NCI-H2227 (cell line): ENCODE data around the gene TMEM132C.

ENCODE experiments used
- DNase-seq: peaks from one replicate; lab custom pipeline; 2025; ENCODE audit not compliant: unreplicated experiment; lab: John Stamatoyannopoulos, UW

Gene TMEM132C

GRCh38 chr12:128286970-128287369, 20.0 kb downstream of the TMEM132C start:
- no peak for DNase-seq

- no peak for DNase-seq
Measured at GRCh38 chr12:128288357-128288756, 21.4 kb downstream of the TMEM132C start.

- DNase-seq: no peak
Measured at GRCh38 chr12:128288896-128289295, 21.9 kb downstream of the TMEM132C start.

- DNase-seq: no peak
Measured at GRCh38 chr12:128290938-128291337, 24.0 kb downstream of the TMEM132C start.

- no peak for DNase-seq
Measured at GRCh38 chr12:128298091-128298748, 31.2 kb downstream of the TMEM132C start.

GRCh38 chr12:128305336-128305892, 38.4 kb downstream of the TMEM132C start:
- DNase-seq: no peak

- no peak for DNase-seq
Measured at GRCh38 chr12:128307791-128308190, 40.8 kb downstream of the TMEM132C start.

GRCh38 chr12:128312661-128313060, 45.7 kb downstream of the TMEM132C start:
- DNase-seq: no peak

- no peak for DNase-seq
Measured at GRCh38 chr12:128313931-128314330, 47.0 kb downstream of the TMEM132C start.

GRCh38 chr12:128314611-128315010, 47.6 kb downstream of the TMEM132C start:
- DNase-seq: no peak

- DNase-seq: no peak
Measured at GRCh38 chr12:128316078-128316477, 49.1 kb downstream of the TMEM132C start.

- DNase-seq: no peak
Measured at GRCh38 chr12:128316973-128317526, 50.1 kb downstream of the TMEM132C start.

- DNase-seq: no peak
Measured at GRCh38 chr12:128318341-128318740, 51.4 kb downstream of the TMEM132C start.

GRCh38 chr12:128318946-128319345, 52.0 kb downstream of the TMEM132C start:
- no peak for DNase-seq

GRCh38 chr12:128322341-128322740, 55.4 kb downstream of the TMEM132C start:
- no peak for DNase-seq

- DNase-seq: no peak
Measured at GRCh38 chr12:128323145-128323920, 56.4 kb downstream of the TMEM132C start.

GRCh38 chr12:128325646-128326045, 58.7 kb downstream of the TMEM132C start:
- no peak for DNase-seq

- DNase-seq: no peak
Measured at GRCh38 chr12:128326406-128326805, 59.4 kb downstream of the TMEM132C start.

GRCh38 chr12:128328961-128329360, 62.0 kb downstream of the TMEM132C start:
- DNase-seq: no peak

GRCh38 chr12:128336204-128337070, 69.5 kb downstream of the TMEM132C start:
- DNase-seq: no peak

GRCh38 chr12:128337071-128337345, 70.0 kb downstream of the TMEM132C start:
- no peak for DNase-seq
